Right atrium auricular region (tissue), 2 donors: ENCODE measurements around the gene EFL1. TPM values are rescaled to one million over a fixed set of nuclear protein-coding genes. Genes with fewer than 3 reads are reported as not detected.
A peak's percentile ranks its signal among the peaks of the same experiment; 100 is the strongest.
"Not testable (repeated sequence)": the region's sequence is repeated elsewhere in the genome, so short reads cannot be mapped to it uniquely, and the experiment has no call there.

Source experiments
- DNase-seq: peaks from one replicate; pipeline ENCODE4 v3.0.0-alpha.2; 2019; ENCODE audit warnings: low spot score
- H3K27ac ChIP-seq, 2 donors: fragments of 200-600 bp; sonication (generic); 1 replicate in 1 of 2; 2 replicates in 1 of 2; pipeline ENCODE4 v1.5.1; 2016 to 2019
- H3K27me3 ChIP-seq, 2 donors: fragments of 200-600 bp; sonication (generic); one replicate each; pipeline versions ENCODE4 v1.5.1 to v1.6.0; 2017 to 2019
- H3K36me3 ChIP-seq: fragments of 200-600 bp; sonication (generic); one replicate; pipeline ENCODE4 v1.5.1; 2016
- H3K4me1 ChIP-seq, 2 donors: fragments of 200-600 bp; sonication (generic); one replicate each; pipeline versions ENCODE4 v1.5.1 to v1.6.0; 2017 to 2019
- H3K4me3 ChIP-seq, 2 donors: fragments of 200-600 bp; sonication (generic); 1 replicate in 1 of 2; 2 replicates in 1 of 2; pipeline ENCODE4 v1.5.1; 2017 to 2019; ENCODE audit warnings: mild to moderate bottlenecking in 1 of 2, moderate library complexity in 1 of 2
- H3K9me3 ChIP-seq, 2 donors: fragments of 200-600 bp; sonication (generic); one replicate each; pipeline ENCODE4 v1.5.1; 2019
- CTCF ChIP-seq, 2 donors: fragments of 200-600 bp; sonication (generic); IDR thresholded peaks; one replicate each; pipeline ENCODE4 v1.5.1; 2019; ENCODE audit warnings: antibody characterized with exemption in 2 of 2
- total RNA-seq, 2 donors: library from RNA; depleted of rRNA; stranded (reverse); fragments of >200 nt; gene quantifications; one replicate each; pipeline ENCODE4 v1.1.0, GENCODE V29; 2016

EFL1 gene
- total RNA-seq, 2 donors from 2014 or later, result 11.0 to 14.2 TPM

- DNase-seq, H3K4me1 ChIP-seq: not testable (repeated sequence)
These were observed 18.7 kb upstream of the EFL1 start for GRCh38 chr15:82281276-82281675.

GRCh38 chr15:82275410-82275809, 12.9 kb upstream of the EFL1 start:
- no peak for TF ChIP-seq CTCF (IDR thresholded peaks at IDR 0.05)
- Histone ChIP-seq H3K36me3 (no peaks in the 10 kb centered on the region), H3K9me3 (peaks cover 0 to 17% of the 10 kb centered on the region in 2 donors), H3K27me3 (no peaks in the 10 kb centered on the region), H3K27ac (no peak overlapping the region), H3K4me1 (no peaks in the 10 kb centered on the region), H3K4me3 (no peak overlapping the region)
- no peak for DNase-seq

More at GRCh38 chr15:82281276-82281675, 18.7 kb upstream of the EFL1 start:
- H3K9me3 ChIP-seq, result peaks cover 0 to 11% of the 10 kb centered on the region in 2 donors
- H3K27me3 ChIP-seq, H3K36me3 ChIP-seq, H3K27ac ChIP-seq, H3K4me3 ChIP-seq: not testable (repeated sequence)
- peak in 1 of 2 donors; percentile 45 for TF ChIP-seq CTCF (IDR thresholded peaks at IDR 0.05)

GRCh38 chr15:82272154-82272553, 9.6 kb upstream of the EFL1 start:
- no peak for DNase-seq
- H3K27me3 ChIP-seq, result no peaks in the 10 kb centered on the region
- no peaks in the 10 kb centered on the region for H3K4me1 ChIP-seq
- peaks cover 0 to 15% of the 10 kb centered on the region in 2 donors for H3K9me3 ChIP-seq
- TF ChIP-seq CTCF (IDR thresholded peaks at IDR 0.05), result no peak
- H3K36me3 ChIP-seq, result no peaks in the 10 kb centered on the region
- H3K27ac ChIP-seq, result no peak overlapping the region
- H3K4me3 ChIP-seq, result no peak overlapping the region

GRCh38 chr15:82268454-82268853, 5.9 kb upstream of the EFL1 start:
- not testable (repeated sequence) for H3K27ac ChIP-seq, H3K27me3 ChIP-seq, DNase-seq, H3K9me3 ChIP-seq, H3K4me1 ChIP-seq, H3K4me3 ChIP-seq, H3K36me3 ChIP-seq

GRCh38 chr15:82267137-82267536, 4.6 kb upstream of the EFL1 start:
- H3K9me3 ChIP-seq, H3K4me1 ChIP-seq, H3K27ac ChIP-seq, DNase-seq, H3K27me3 ChIP-seq, H3K36me3 ChIP-seq, H3K4me3 ChIP-seq: not testable (repeated sequence)

- Histone ChIP-seq H3K36me3 (peaks cover 5% of the 10 kb centered on the region), H3K27ac (no peak overlapping the region), H3K27me3 (no peaks in the 10 kb centered on the region), H3K4me3 (peak overlapping the region; percentile 77 to 94), H3K9me3 (no peaks in the 10 kb centered on the region), H3K4me1 (peaks cover 0 to 26% of the 10 kb centered on the region in 2 donors)
- no peak for DNase-seq
- TF ChIP-seq CTCF (IDR thresholded peaks at IDR 0.05), result no peak
These were observed 816 bp upstream of the EFL1 start for GRCh38 chr15:82263350-82263749.

GRCh38 chr15:82261566-82262421, 740 bp downstream of the EFL1 start:
- not testable (repeated sequence) for H3K36me3 ChIP-seq, DNase-seq, H3K27me3 ChIP-seq, H3K9me3 ChIP-seq
- peak overlapping the region; percentile 74 to 87 for H3K27ac ChIP-seq
- H3K4me3 ChIP-seq, result peak overlapping the region; percentile 77 to 94
- peaks cover 0 to 26% of the 10 kb centered on the region in 2 donors for H3K4me1 ChIP-seq

- not testable (repeated sequence) for H3K4me3 ChIP-seq, H3K9me3 ChIP-seq, H3K27ac ChIP-seq, H3K4me1 ChIP-seq, H3K27me3 ChIP-seq, DNase-seq
- peaks cover 13% of the 10 kb centered on the region for H3K36me3 ChIP-seq
These were observed 14.3 kb downstream of the EFL1 start for GRCh38 chr15:82248261-82248660.

GRCh38 chr15:82245956-82246355, 16.6 kb downstream of the EFL1 start:
- not testable (repeated sequence) for H3K9me3 ChIP-seq, H3K27ac ChIP-seq, H3K4me1 ChIP-seq, DNase-seq, H3K27me3 ChIP-seq, H3K36me3 ChIP-seq, H3K4me3 ChIP-seq

GRCh38 chr15:82243644-82244043, 18.9 kb downstream of the EFL1 start:
- not testable (repeated sequence) for H3K27ac ChIP-seq, H3K27me3 ChIP-seq, H3K4me3 ChIP-seq, H3K4me1 ChIP-seq, H3K9me3 ChIP-seq, DNase-seq
- peaks cover 28% of the 10 kb centered on the region for H3K36me3 ChIP-seq
